ENCODE data around the gene C3orf62.

DNA sequence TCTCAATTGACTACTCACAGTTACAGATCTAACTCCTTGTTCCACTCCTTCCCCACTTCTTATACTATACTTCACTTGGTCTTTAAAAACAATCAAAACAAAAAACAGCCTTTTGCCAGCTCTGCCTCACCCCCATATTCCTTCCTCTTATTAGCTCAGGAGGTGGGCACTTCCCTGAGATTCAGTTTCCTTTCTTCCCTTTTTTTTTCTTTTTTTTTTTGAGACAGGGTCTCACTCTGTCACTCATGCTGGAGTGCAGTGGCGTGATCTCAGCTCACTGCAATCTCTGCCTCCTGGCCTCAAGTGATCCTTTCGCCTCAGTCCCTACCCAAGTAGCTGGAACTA, 6.9 kb downstream of the C3orf62 start:
- TF ChIP-seq, protein P1, sequence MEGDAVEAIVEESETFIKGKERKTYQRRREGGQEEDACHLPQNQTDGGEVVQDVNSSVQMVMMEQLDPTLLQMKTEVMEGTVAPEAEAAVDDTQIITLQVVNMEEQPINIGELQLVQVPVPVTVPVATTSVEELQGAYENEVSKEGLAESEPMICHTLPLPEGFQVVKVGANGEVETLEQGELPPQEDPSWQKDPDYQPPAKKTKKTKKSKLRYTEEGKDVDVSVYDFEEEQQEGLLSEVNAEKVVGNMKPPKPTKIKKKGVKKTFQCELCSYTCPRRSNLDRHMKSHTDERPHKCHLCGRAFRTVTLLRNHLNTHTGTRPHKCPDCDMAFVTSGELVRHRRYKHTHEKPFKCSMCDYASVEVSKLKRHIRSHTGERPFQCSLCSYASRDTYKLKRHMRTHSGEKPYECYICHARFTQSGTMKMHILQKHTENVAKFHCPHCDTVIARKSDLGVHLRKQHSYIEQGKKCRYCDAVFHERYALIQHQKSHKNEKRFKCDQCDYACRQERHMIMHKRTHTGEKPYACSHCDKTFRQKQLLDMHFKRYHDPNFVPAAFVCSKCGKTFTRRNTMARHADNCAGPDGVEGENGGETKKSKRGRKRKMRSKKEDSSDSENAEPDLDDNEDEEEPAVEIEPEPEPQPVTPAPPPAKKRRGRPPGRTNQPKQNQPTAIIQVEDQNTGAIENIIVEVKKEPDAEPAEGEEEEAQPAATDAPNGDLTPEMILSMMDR (IDR thresholded peaks at IDR 0.05): no peak
- no peak for TF ChIP-seq ZFX (IDR thresholded peaks at IDR 0.05; ENCODE audit: borderline replicate concordance)

Measured in 22Rv1 (cell line).